ENCODE measurements around the gene OTUD5.
"Not testable (repeated sequence)": the region's sequence is repeated elsewhere in the genome, so short reads cannot be mapped to it uniquely, and the experiment has no call there.

OTUD5 gene

DNA sequence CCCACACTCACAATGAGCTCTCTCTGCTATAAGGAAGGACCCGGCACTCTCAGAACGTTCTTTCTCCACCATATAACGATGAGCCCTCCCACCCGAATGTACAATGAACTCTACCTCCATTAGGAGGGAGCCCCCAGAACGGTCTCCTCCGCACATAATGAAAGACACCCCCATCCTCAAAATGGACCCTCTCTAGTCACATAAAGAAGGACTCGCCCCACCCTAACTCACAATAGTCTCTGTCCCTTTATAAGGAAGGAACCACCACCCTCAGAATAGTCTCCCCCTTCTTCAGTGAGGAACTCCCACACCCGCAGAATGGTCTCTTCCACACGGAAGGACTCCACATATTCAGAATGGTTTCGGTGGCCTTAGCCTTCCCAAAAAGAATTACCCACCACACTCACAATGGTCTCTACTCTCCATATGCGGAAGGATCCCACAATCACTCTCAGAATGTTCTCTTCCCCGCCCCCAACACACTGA, 46.4 kb downstream of the OTUD5 start:
- no peak for DNase-seq

DNA sequence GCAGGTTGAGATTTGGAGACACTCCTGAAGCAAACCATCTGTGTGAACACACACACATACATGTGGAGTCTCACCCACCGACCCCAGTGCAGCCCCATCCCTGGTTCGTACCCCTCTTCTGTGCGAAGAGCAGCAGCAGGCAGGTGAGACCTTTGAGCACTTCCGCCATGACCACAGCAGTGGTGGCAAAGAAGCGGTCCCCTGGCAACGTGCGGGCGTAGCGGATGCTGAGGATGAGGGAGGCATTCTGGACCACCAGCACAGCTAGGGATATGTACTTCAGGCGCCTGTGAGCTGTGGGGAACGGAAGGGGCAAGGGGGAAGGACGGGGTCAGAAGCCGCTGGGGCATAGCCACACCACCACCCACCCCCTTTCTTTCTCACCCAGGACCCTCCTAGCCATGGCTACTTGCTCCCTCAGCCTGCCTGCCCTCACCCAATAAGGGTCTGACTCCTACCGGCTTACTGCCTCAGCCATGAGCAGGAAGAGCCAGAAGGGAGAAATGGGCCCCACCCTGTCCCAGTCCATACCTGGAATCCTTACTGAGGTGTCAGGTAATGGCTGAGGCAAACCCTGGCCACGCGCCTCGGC, 47.6 kb downstream of the OTUD5 start:
- no peak for DNase-seq

DNA sequence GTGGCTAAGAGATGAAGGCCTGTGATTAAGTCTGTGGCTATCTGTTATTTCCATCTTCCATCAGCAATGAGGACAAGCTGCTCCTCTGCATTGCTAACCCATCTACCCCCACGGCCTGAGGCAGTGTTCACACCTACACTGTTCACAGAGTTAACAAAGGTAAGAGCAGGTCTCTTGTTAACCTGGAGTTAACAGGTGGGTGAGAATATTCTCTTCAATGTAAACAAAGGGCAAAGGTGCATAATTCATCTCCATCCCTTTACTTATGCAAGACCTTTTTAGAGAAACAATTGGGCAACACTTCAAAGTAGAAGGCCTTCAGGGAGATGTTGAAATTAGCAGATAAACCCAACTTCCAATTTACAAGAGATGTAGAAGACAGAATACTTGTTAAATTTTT, 48.8 kb downstream of the OTUD5 start:
- DNase-seq: no peak

DNA sequence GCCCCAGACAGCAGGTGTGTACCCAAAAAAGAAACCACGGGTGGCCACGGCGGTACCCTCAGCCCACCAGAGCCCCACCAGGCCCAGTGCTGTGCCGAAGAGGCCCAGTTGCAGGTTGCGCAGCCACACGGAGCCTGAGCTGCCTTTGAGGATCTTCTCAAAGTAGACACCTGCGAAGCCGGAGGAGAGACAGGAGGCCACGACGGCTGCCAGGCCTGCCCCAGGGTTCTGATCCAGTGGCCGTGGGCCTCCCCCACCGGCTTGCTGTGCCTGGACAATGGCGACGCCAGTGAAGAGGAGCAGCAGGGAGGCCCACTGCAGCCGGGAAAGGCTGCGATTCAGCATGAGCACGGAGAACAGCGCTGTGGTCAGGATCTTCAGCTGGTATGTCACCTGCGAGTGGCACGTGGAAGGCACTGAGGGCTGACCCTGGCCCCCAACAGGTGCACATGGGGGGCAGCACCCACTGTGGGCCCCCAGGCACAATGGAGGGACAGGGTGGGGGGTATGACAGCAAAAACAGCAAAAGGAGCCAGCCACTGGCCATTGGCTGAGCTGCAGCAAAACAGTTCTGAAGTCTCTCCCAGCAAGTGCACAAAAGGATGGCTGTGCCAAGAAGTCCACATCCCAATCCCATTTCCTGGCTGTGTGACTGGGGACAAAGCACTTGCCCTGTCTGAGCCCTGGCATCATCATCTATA, 52.2 kb downstream of the OTUD5 start:
- no peak for DNase-seq

DNA sequence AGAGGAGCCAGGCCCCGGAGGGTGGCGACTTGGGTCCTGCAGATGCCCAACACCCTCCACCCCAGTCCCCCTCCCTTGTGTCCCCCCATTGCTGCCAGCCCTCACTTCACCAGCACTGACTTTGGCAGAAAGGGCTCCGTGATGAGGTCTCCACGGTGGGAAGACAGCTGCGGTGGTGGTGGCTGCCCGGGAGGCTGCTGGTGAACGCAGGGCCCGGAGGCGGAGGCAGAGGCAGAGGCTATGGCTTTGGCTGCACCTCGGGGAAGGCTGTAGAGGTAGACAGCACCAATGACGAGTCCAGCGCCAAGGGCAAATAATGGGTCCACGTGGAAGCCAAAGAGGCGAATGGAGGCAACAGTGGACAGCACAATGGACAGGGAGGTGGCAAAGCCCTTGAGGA, 52.8 kb downstream of the OTUD5 start:
- DNase-seq: no peak

DNA sequence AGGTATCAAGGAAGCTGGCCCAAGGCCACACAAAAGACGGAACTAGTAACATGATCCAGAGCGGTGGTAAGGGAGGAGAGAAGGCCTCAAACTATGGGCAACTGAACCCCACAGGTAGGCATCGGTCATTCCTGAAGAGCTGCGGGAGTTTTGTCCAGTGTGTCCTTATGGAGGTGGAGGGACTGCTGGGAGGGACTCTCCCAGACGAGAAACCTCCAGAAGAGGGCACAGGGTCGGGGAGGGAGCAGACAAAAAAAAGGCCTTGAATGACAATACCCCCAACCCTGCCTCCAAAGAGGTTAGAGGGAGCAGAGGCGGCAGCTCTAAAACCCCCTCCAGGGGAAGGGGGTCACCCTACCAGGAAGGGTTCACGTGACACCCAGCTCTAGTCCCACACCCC, 53.2 kb downstream of the OTUD5 start:
- no peak for DNase-seq

DNA sequence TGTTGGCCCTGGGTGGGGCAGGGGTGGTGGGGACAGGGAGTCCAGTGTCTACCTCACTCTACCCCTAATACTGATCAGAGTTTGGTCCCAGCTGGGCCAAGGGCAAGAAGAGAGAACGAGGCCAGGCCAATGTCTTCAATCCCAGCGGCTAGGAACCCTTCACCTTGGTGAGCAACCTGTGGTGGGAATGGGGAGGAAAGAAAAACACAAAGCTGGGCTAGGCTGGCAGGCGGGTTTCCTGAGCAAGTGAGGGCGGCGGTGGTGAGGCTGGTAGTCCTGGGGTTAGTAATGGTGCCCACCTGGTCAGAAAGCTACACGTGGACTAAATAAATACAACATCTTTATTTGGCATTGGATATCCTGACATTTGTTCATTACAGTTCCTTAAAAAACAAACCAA, 54.1 kb downstream of the OTUD5 start:
- no peak for DNase-seq

DNA sequence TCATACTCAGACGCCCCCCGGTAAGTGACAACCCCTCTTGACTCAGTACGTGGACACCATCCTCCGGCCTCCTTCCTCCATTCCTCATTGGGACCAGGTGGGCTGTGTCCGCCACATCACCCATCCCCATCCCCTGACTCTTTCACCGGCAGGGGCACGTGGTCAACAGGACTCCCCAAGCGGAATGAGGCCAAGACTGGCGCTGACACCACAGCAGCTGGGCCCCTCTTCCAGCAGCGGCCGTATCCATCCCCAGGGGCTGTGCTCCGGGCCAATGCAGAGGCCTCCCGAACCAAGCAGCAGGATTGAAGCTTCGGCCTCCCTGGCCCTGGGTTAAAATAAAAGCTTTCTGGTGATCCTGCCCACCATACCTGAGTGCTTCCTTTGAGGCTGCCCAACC, 54.6 kb downstream of the OTUD5 start:
- no peak for DNase-seq

DNA sequence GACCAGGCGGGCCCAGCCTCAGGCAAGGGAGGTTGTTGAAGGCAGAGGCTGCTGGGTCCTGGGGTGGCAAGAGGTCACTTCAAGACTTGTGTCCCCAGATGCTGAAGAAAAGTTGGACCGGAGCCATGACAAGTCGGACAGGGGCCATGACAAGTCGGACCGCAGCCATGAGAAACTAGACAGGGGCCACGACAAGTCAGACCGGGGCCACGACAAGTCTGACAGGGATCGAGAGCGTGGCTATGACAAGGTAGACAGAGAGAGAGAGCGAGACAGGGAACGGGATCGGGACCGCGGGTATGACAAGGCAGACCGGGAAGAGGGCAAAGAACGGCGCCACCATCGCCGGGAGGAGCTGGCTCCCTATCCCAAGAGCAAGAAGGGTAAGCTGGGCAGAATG, 55.3 kb downstream of the OTUD5 start:
- no peak for DNase-seq

DNA sequence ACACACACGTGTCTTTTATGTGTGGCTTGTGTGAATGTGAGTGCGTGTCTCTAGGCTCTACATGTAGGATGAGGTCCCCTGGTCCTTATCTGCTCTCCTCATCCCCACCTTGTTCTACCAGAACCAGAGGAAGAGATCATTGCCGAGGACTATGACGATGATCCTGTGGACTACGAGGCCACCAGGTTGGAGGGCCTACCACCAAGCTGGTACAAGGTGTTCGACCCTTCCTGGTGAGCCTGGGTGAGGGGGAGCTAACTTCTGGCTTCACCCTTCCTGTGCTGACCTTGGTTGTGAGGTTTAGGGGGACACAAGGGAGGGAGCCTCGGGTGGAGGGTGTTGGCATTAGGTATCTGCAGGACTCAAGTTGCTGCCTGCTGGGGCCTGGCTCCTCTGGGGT, 56.3 kb downstream of the OTUD5 start:
- DNase-seq: no peak

DNA sequence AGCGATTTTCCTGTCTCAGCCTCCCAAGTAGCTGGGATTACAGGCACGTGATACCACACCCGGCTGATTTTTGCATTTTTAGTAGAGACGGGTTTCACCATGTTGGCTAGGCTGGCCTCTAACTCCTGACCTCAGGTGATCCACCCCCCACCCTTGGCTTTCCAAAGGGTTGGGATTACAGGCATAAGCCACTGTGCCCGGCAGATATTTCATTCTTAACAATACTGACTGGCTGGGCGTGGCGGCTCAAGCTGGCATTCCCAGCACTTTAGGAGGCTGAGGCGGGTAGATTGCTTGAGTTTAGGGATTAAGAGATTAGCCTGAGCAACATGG, 58.4 kb downstream of the OTUD5 start:
- DNase-seq: no peak

DNA sequence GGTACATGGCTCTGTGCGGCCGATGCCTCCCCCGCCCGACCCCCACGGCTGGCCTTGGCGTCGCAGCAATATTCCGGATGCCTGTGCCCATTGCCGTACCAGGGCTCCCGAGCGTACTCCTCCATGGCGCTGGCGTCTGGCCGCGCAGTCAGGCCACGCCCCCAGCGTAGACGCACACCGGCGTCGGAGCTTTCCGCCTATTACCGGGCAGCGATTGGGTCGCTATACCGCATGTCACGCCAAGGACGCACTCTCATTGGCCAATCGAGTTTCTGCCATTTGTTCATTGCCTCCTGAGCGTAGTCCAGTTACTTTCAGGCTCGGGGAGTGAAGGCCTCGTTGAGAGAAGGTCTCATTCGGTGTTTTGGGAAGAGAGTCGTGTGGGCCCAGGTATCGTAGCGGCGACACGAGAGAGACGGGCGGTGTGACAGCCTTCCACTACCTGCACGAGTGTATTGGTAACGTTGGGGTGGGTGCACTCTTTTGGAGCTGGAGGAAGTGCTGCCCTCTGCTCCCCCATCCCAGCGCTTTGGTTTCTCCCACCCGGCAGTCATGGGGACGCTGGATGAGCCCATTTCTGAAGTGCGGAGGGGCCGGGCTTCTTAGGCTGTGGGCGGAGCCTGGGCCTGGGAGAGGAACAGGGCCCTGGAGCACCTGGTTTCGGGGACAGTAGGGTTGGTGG, 59.6 kb downstream of the OTUD5 start, which contains the start of the genes PQBP1 and TIMM17B:
Gene PQBP1, plus strand, starts transcription at position 306 of the 682 bp plus-strand sequence. CDS start 580 bp downstream, outside the sequence.
Gene TIMM17B, minus strand, starts transcription at position 144 of the 682 bp plus-strand sequence. Its CDS starts 19 bp downstream, at position 125.
- peak; percentile 79 for DNase-seq

DNA sequence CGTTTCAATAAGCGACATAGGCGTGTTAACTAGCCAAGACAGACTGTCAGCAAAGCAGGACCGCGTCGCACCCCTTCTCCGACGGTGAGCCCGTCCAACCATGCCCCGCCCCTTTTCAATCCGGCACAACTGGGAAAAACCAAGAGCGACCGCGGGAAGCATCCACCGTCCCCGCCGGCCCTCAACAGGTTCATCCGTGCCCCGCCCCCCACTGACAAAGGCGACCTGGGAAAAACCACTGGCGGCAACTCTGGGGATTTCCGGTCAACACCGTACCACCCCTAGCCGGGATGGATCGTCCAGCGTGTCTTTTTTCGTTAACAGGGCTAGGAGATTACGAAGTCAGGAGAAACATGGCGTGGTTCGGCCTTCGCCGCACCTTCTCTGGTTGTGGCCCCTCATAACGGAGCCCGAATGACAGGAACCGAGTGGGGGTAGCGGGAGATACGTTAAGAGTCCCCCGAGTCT, 60.2 kb downstream of the OTUD5 start:
- no peak for DNase-seq

DNA sequence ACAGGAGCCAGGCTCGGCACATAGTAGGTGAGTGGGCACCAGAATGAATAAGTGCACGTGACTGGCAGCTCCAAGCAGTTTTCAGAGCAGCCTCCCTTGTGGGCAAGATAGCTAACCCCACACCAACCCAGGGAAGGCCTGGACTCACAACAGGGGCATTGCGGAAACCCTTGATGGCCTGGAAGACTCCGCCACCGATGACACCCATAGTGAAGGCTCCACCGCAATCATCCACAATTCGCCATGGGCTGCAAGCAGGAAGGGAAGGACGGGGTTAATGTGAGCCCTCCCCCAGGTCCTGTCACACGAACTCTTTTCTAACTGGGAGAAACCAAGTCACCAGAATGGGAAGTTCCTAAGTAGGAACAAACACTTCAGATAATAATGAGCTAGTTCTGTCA, 60.8 kb downstream of the OTUD5 start:
- DNase-seq: no peak

DNA sequence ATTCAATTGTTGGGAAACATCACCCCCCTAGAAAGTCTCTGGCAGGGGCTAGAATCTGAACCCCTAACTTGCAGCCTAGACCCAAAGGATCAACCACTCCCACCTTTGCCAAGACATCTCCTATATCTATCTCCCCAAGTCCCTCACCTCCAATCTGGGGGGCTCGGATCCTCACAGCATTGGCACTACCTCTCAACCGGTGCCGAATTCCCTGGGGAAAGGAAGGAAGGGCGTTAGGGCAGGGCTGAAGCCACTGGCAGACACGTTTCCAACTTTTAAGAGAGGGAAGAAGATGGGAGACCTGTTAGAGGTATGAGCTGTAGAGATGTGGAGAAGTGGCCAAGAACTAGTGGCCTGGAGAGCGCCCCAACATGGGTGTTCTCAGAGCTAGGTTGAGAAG, 62.5 kb downstream of the OTUD5 start:
- no peak for DNase-seq

DNA sequence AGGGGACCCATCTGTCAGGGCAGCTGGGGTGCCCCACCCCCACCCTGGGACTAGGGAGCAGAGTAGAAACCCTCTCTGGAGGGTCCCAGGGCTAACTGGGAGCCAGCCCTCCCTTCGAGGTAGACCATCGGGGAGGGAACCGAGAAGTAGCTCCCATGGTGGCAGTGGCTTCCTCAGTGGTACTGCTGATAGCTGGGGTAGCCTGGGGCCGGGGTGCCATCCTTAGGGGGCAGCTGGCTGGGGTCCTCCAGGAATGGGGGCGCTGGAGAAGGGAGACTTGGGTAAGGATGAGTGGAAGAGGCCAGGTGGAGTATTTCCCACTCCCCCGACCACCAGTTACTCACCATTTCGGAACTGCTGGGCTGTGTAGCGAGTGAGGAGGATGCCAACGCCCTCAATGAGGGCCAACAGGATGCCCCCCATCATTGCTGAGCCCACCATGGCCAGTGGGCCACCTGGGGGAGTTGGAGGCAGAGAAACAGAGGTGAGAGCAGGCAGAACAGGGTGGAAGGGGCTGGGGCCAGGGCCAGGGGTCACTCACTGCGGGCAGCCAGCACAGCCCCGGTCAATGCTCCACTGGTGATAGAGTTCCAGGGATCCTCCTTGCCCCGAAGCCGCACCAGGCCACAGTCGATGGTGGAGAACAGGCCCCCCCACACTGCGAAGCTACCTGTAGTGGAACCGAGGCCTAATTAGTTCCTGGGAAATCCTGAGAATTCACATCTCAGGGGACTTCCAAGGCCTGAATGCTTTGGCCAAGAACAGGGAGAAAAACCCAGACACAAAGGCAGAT, 63.7 kb downstream of the OTUD5 start:
- DNase-seq: no peak

DNA sequence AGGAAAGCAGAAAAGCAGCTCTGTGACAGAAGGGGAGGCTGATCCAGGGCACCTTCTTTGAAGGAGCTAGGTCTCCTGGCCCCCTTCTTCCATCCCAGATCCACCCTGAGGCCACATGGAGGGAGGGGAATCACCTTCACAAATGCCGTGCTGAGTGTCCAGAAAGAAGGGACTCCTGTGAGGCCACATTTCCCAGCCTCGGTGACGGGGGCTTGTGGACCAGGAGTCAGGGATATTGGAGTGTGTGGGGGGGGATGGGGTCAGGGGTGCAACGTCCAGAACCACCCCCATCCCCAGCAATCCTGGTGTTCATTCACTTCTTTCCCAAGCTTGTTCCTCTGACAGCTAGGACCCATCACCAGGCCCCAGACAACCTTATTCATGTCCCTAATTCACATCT, 64.5 kb downstream of the OTUD5 start:
- DNase-seq: no peak

DNA sequence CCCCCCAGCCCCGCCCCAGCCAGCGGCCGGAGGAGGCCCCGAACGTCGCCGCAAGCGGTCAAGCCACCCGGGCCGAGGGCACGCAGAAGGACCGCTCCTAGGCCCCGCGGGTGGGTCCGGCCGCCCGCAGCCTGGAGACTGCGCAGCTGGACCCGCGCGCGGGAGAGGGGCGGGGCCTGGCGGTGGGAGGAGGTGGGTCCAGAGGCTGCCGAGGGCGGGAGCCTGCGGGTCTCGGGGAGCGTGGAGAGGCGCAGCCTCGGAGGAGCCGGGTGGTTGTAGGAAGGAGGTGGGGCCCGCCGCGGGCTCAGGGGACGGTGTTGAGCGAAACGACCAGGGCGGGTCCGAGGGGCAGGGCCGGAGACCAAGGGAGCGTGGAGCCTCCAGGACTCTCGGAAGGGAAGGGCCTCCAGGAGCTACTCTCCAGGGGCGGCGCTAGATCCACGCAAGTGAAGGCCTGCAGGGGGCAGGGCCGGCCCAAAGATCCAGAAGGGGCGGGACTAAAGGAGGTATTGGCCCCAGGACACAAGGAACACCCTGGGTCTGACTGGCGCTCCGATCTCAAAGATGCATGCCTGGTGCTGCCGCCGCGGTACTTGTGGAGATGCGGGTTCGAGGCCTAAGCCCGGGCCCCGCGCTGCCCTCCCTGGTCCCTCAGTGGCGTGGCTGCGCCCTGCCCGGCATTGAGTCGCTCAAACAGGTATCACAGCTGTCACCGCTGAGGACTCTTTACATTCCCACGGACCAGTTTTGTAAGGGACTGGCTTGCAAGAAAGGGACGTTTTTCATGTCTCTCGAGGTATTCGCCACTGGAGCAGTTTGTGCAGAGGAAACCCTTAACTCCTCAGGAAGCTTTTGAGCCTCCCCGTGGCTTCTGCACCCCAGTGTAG, 65.8 kb downstream of the OTUD5 start:
- DNase-seq: peak; percentile 60

DNA sequence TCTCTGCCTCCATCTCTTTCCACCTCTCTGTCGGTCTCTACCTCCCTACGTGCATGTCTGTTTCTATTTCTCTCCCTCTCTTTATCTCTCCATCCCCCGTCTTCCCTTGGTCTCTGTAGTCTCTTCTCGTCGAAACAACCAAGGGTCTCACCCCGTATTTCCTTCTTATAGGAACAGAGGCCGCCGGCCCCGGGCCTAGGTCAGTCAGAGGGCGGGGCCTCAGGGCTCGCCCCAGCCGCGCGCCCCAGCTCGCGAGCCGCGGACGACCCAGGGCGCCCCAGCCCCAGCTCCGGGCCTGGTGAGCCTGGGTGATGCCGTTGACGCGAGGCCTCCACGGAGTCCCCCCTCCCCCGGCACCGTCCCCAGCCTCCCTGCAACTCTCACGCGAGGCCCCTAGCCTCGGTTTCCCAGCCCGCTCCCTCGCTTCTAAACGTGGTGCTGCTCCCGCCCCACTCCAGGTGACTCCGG, 66.4 kb downstream of the OTUD5 start:
- no peak for DNase-seq

DNA sequence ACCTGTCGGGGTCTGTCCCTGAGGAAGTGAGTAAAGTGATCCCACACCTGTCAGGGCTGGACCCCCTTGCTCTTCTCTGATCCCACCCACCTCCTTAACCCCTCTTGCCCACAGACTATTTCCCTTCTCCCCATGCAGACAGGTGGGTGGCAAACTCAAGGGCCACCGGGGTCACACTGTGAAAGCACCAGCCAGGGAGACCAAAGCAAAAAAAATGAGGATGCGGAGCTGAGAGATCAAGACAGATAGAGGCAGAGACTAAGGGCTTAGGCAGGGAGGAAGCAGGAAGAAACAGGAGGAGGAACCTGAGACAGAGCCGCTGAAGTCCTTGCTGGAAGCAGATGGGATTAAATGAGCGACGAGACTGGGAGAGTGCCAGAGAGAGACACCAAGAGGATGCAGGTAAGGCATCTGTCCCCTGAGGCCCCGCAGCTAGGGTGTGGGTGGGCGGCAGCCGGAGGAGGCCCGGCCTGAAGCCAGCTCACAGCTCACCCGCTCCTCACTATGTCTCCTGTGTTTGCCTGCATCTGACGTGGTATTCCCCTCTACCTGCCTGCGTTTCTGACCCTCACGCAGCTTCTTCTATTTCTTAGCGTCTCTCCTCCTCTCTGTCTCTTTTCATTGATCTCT, 67.0 kb downstream of the OTUD5 start:
- no peak for DNase-seq

DNA sequence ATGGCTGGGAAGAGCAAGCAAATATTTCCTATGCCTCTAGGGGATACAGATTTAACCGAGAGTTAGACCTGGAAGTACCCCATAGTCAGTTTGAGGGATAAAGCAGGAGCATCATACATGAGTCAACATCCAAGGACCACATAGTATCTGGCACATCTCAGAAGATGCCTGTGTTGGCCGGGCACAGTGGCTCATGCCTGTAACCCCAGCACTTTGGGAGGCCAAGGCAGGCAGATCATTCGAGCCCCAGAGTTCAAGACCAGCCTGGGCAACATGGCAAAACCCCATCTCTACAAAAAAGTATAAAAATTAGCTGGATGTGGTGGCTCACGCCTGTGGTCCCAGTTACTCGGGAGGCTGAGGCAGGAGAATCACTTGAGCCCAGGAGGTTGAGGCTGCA, 70.8 kb downstream of the OTUD5 start:
- DNase-seq: not testable (repeated sequence)

DNA sequence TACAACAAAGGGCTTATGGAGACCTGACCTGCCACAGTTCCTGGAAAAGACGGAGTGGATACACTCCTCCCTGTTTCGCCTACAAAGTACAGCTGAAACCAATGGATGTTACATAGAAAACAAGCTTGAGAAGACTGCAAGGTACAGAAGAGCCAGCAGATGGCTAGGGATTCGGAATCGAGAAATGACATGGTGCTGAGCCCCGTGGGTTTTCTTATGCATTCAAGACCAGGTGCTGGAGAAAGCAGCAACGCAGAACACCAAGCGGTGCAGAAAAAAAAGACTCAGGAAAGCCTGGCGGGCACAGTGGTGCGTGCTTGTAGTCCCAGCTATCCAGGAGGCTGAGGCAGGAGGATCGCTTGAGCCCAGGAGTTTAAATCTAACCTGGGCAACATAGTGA, 73.7 kb downstream of the OTUD5 start:
- no peak for DNase-seq

Measured in activated CD4-positive, alpha-beta T cell treated with anti-CD3 and anti-CD28 coated beads for 1 hour (primary cell).